Tibial artery (tissue), 4 donors: Measurements from ENCODE around the gene SOX13.

Experiments used
- DNase-seq, 2 donors: peaks; one replicate each; pipeline ENCODE4 v3.0.0-alpha.2; 2019
- H3K27ac ChIP-seq, 2 donors: fragments of 200-600 bp; sonication (generic) in 1 of 2; 1 replicate in 1 of 2; 2 replicates in 1 of 2; pipeline ENCODE4 v1.5.1; 2018 to 2019; ENCODE audit warnings: mild to moderate bottlenecking in 1 of 2
- H3K27me3 ChIP-seq, 2 donors: fragments of 200-600 bp; sonication (generic) in 1 of 2; one replicate each; pipeline versions ENCODE4 v1.5.1 to v1.6.0; 2016 to 2019
- H3K36me3 ChIP-seq, 3 donors: fragments of 200-600 bp; sonication (generic) in 2 of 3; one replicate each; pipeline ENCODE4 v1.5.1; 2016 to 2019; ENCODE audit warnings: mild to moderate bottlenecking in 2 of 3
- H3K4me1 ChIP-seq, 4 donors: fragments of 200-600 bp; sonication (generic) in 2 of 4; 1 replicate in 3 of 4; 2 replicates in 1 of 4; pipeline ENCODE4 v1.5.1; 2016 to 2019
- H3K4me3 ChIP-seq, 2 donors: fragments of 200-600 bp; sonication (generic) in 1 of 2; 1 replicate in 1 of 2; 2 replicates in 1 of 2; pipeline ENCODE4 v1.5.1; 2018 to 2019; ENCODE audit warnings: mild to moderate bottlenecking in 2 of 2
- H3K9me3 ChIP-seq, 3 donors: fragments of 200-600 bp; sonication (generic) in 1 of 3; one replicate each; pipeline ENCODE4 v1.5.1; 2016 to 2019
- intact Hi-C: fragments of 100-400 bp; cut with DNase I; formaldehyde crosslinking; loops from one replicate; pipeline ENCODE4 v1.15.0; 2023; ENCODE audit warnings: low total_unique reads
- TF ChIP-seq, protein P1 (sequence below), 2 experiments: fragments of 200-600 bp in 1 of 2; fragments of 450-650 bp in 1 of 2; IDR thresholded peaks; one replicate each; pipeline ENCODE4 v1.5.1; 2017 to 2019; ENCODE audit warnings: antibody characterized with exemption in 2 of 2, mild to moderate bottlenecking in 1 of 2, moderate library complexity in 1 of 2

The SOX13 gene

GRCh38 chr1:204130178-204130577, 57.3 kb downstream of the SOX13 start:
- Histone ChIP-seq H3K9me3 (no peaks in the 10 kb centered on the region), H3K36me3 (peaks cover 22 to 43% (median 31%) of the 10 kb centered on the region in 3 donors), H3K27ac (no peak overlapping the region), H3K4me3 (no peak overlapping the region), H3K27me3 (no peaks in the 10 kb centered on the region), H3K4me1 (peaks cover 5 to 61% (median 36%) of the 10 kb centered on the region in 4 donors)
- TF ChIP-seq, protein P1, sequence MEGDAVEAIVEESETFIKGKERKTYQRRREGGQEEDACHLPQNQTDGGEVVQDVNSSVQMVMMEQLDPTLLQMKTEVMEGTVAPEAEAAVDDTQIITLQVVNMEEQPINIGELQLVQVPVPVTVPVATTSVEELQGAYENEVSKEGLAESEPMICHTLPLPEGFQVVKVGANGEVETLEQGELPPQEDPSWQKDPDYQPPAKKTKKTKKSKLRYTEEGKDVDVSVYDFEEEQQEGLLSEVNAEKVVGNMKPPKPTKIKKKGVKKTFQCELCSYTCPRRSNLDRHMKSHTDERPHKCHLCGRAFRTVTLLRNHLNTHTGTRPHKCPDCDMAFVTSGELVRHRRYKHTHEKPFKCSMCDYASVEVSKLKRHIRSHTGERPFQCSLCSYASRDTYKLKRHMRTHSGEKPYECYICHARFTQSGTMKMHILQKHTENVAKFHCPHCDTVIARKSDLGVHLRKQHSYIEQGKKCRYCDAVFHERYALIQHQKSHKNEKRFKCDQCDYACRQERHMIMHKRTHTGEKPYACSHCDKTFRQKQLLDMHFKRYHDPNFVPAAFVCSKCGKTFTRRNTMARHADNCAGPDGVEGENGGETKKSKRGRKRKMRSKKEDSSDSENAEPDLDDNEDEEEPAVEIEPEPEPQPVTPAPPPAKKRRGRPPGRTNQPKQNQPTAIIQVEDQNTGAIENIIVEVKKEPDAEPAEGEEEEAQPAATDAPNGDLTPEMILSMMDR (IDR thresholded peaks at IDR 0.05): no peak
- intact Hi-C loops: no loop called here
- DNase-seq: no peak

DNA sequence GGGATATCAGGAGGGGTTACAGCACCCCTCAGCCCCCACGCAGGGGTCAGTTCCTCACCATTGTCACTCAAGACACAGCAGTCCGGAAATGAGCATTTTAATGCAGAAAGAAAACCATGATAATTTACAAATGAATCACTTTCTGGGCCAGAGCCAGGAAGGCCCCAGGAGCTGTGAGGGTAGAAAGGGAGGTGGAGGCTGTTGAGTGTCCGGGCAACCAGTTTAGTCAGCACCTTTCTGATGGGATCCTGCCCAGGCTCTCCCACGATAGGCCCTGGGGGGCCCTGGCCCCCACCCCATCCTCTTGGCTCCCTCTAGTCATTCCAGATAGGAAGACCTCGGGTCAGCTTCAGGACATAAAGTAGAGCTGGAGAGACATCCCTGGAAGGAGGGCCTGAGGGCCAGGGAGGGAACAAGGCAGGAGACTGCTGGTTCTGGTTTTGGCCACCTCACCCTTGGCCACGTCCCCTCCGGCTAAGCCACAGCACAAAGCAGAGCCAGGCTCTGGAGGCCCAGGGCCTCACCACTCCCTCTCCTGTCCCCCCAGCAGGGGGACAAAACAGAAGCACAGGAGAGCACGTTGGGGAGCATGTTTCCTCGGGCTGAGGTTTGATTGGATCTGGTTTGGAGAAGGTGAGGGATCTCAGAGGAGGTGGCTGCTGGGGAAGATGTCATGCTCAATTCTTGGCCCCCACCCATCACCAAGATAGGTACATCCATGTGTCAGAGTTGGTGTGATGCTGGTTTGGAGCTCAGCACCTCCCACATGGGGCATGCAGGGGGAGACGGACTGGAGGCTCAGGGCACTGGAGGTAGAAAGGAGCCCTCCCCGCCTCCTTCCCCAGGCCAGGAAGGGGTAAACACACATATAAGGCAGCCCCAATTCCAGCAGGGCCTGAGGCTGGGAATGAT, 58.3 kb downstream of the SOX13 start:
- peak overlapping the region in 1 of 2 donors; percentile 22 for H3K27ac ChIP-seq
- peak in 1 of 2 donors; percentile 45 for DNase-seq
- H3K4me3 ChIP-seq: no peak overlapping the region
- intact Hi-C loops: no loop called here
- TF ChIP-seq, protein P1 (IDR thresholded peaks at IDR 0.05): no peak
- no peaks in the 10 kb centered on the region for H3K27me3 ChIP-seq
- peaks cover 24 to 43% (median 28%) of the 10 kb centered on the region in 3 donors for H3K36me3 ChIP-seq
- H3K4me1 ChIP-seq: peaks cover 5 to 54% (median 35%) of the 10 kb centered on the region in 4 donors
- no peaks in the 10 kb centered on the region for H3K9me3 ChIP-seq

- TF ChIP-seq, protein P1 (IDR thresholded peaks at IDR 0.05): no peak
Measured at GRCh38 chr1:204131978-204132377, 59.1 kb downstream of the SOX13 start.

DNA sequence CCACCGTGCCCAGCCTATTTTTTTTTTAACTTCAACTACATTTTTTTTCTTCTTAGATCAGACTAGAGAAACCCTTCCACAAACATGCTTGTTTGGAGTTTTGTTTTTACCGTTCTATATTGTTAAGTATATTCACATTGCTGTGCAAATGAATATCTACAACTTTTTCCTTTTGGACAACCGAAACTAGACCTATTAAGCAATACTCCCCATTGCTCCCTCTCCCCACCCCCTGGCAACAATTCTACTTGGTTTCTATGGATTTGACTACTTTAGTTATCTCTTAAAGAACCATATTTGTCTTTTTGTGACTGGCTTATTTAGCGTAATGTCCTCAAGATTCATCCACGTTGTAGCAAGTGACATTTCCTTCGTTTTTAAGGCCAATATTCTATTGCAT, 59.8 kb downstream of the SOX13 start:
- Histone ChIP-seq H3K4me1 (peaks cover 4 to 42% (median 22%) of the 10 kb centered on the region in 4 donors), H3K9me3 (no peaks in the 10 kb centered on the region), H3K4me3 (no peak overlapping the region), H3K36me3 (peaks cover 24 to 51% (median 39%) of the 10 kb centered on the region in 3 donors), H3K27ac (no peak overlapping the region), H3K27me3 (no peaks in the 10 kb centered on the region)
- TF ChIP-seq, protein P1 (IDR thresholded peaks at IDR 0.05): no peak
- no peak for DNase-seq
- intact Hi-C loops: no loop called here

More at GRCh38 chr1:204131978-204132377, 59.1 kb downstream of the SOX13 start:
- Histone ChIP-seq H3K4me3 (no peak overlapping the region), H3K9me3 (no peaks in the 10 kb centered on the region), H3K27ac (no peak overlapping the region), H3K4me1 (peaks cover 5 to 49% (median 28%) of the 10 kb centered on the region in 4 donors), H3K27me3 (no peaks in the 10 kb centered on the region), H3K36me3 (peaks cover 20 to 43% (median 34%) of the 10 kb centered on the region in 3 donors)
- intact Hi-C loops: no loop called here
- no peak for DNase-seq

DNA sequence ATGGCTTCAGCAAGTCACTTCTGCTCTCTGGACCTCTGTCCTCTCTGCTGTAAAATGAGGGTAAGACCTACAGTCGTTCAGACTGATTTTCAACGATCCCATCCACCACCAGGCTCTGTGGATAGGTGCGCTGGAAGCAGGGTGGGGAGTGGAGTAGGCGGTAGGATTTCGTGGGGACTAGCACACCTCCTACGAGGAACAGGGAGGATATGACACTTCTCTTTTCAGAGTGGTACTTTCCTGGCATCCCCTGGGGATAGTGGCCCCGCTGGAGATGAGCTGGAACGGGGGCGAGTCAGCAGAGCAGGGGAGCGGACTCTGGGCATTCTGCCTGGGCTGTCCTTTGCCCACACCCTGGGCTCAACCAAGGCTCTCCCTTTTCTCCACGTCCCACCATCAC, 61.2 kb downstream of the SOX13 start:
- Histone ChIP-seq H3K4me1 (peaks cover 4 to 31% (median 15%) of the 10 kb centered on the region in 4 donors), H3K27ac (no peak overlapping the region)

More for the DNA sequence above, 61.2 kb downstream of the SOX13 start:
- Histone ChIP-seq H3K9me3 (no peaks in the 10 kb centered on the region), H3K27me3 (no peaks in the 10 kb centered on the region), H3K36me3 (peaks cover 38 to 65% (median 53%) of the 10 kb centered on the region in 3 donors), H3K4me3 (no peak overlapping the region)
- TF ChIP-seq, protein P1 (IDR thresholded peaks at IDR 0.05): no peak
- intact Hi-C loops: no loop called here
- DNase-seq: no peak
